ENCODE results near the gene NT5C3A.

GRCh38 chr7:33054261-33054964 lies 8.2 kb downstream of the NT5C3A start:
- TF ChIP-seq ZNF274 (IDR thresholded peaks at IDR 0.05; ENCODE audit: low read depth, low read length) (no peak), SUZ12 (IDR thresholded peaks at IDR 0.05; ENCODE audit: extremely low read depth, insufficient read depth, insufficient read length) (no peak)

All from NT2/D1 (cell line).